ENCODE measurements around the gene IL18RAP.

The IL18RAP gene, protein sequence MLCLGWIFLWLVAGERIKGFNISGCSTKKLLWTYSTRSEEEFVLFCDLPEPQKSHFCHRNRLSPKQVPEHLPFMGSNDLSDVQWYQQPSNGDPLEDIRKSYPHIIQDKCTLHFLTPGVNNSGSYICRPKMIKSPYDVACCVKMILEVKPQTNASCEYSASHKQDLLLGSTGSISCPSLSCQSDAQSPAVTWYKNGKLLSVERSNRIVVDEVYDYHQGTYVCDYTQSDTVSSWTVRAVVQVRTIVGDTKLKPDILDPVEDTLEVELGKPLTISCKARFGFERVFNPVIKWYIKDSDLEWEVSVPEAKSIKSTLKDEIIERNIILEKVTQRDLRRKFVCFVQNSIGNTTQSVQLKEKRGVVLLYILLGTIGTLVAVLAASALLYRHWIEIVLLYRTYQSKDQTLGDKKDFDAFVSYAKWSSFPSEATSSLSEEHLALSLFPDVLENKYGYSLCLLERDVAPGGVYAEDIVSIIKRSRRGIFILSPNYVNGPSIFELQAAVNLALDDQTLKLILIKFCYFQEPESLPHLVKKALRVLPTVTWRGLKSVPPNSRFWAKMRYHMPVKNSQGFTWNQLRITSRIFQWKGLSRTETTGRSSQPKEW

GRCh38 chr2:102422910-102423309 lies at the start of gene IL18RAP:
IL18RAP (plus strand) TSS chr2:102423160; CDS start chr2:102423278, 118 bp downstream.
- no peak within 1 kb of the TSS for H3K27ac ChIP-seq (ENCODE audit: low read length)
- no peak within 1 kb of the TSS for H3K4me3 ChIP-seq (ENCODE audit: low read length in 2 of 2)
- no peak within 1 kb of the TSS for H3K9ac ChIP-seq (ENCODE audit: low read length in 2 of 2)
- no peaks in the 10 kb centered on the region for H3K4me1 ChIP-seq (ENCODE audit: control insufficient read depth, insufficient read depth, low read length)
- H3K36me3 ChIP-seq (ENCODE audit: control insufficient read depth in 2 of 2, insufficient read depth in 2 of 2, low read length in 2 of 2) = no peaks in the 10 kb centered on the region
- no peaks in the 10 kb centered on the region for H3K27me3 ChIP-seq (ENCODE audit: control insufficient read depth in 1 of 2, insufficient read depth in 2 of 2, low read length in 2 of 2)
- no peaks in the 10 kb centered on the region for H3K9me3 ChIP-seq (ENCODE audit: control insufficient read depth in 2 of 2, low read length in 2 of 2)

- no peaks in the 10 kb centered on the region for H3K27me3 ChIP-seq (ENCODE audit: control insufficient read depth in 1 of 2, insufficient read depth in 2 of 2, low read length in 2 of 2)
- H3K4me1 ChIP-seq (ENCODE audit: control insufficient read depth, insufficient read depth, low read length) = no peaks in the 10 kb centered on the region
- no peak overlapping the region for H3K9ac ChIP-seq (ENCODE audit: low read length in 2 of 2)
- H3K27ac ChIP-seq (ENCODE audit: low read length) = no peak overlapping the region
- no peak overlapping the region for H3K4me3 ChIP-seq (ENCODE audit: low read length in 2 of 2)
- H3K36me3 ChIP-seq (ENCODE audit: control insufficient read depth in 2 of 2, insufficient read depth in 2 of 2, low read length in 2 of 2) = no peaks in the 10 kb centered on the region
- H3K9me3 ChIP-seq (ENCODE audit: control insufficient read depth in 2 of 2, low read length in 2 of 2) = peaks cover 0 to 2% of the 10 kb centered on the region in 2 donors
Measured at GRCh38 chr2:102376052-102376591, 46.8 kb upstream of the IL18RAP start.

GRCh38 chr2:102383722-102384121 lies 39.2 kb upstream of the IL18RAP start:
- H3K27me3 ChIP-seq (ENCODE audit: control insufficient read depth in 1 of 2, insufficient read depth in 2 of 2, low read length in 2 of 2) = no peaks in the 10 kb centered on the region

GRCh38 chr2:102385522-102385921 lies 37.4 kb upstream of the IL18RAP start:
- Histone ChIP-seq H3K9me3 (ENCODE audit: control insufficient read depth in 2 of 2, low read length in 2 of 2) (peaks cover 0 to 4% of the 10 kb centered on the region in 2 donors), H3K4me1 (ENCODE audit: control insufficient read depth, insufficient read depth, low read length) (no peaks in the 10 kb centered on the region), H3K27ac (ENCODE audit: low read length) (no peak overlapping the region), H3K4me3 (ENCODE audit: low read length in 2 of 2) (no peak overlapping the region), H3K36me3 (ENCODE audit: control insufficient read depth in 2 of 2, insufficient read depth in 2 of 2, low read length in 2 of 2) (no peaks in the 10 kb centered on the region), H3K9ac (ENCODE audit: low read length in 2 of 2) (no peak overlapping the region), H3K27me3 (ENCODE audit: control insufficient read depth in 1 of 2, insufficient read depth in 2 of 2, low read length in 2 of 2) (no peaks in the 10 kb centered on the region)

More at GRCh38 chr2:102383722-102384121, 39.2 kb upstream of the IL18RAP start:
- H3K36me3 ChIP-seq (ENCODE audit: control insufficient read depth in 2 of 2, insufficient read depth in 2 of 2, low read length in 2 of 2) = no peaks in the 10 kb centered on the region
- H3K4me1 ChIP-seq (ENCODE audit: control insufficient read depth, insufficient read depth, low read length) = no peaks in the 10 kb centered on the region
- no peak overlapping the region for H3K9ac ChIP-seq (ENCODE audit: low read length in 2 of 2)
- H3K9me3 ChIP-seq (ENCODE audit: control insufficient read depth in 2 of 2, low read length in 2 of 2) = peaks cover 2 to 4% of the 10 kb centered on the region in 2 donors
- no peak overlapping the region for H3K27ac ChIP-seq (ENCODE audit: low read length)
- H3K4me3 ChIP-seq (ENCODE audit: low read length in 2 of 2) = no peak overlapping the region

DNA sequence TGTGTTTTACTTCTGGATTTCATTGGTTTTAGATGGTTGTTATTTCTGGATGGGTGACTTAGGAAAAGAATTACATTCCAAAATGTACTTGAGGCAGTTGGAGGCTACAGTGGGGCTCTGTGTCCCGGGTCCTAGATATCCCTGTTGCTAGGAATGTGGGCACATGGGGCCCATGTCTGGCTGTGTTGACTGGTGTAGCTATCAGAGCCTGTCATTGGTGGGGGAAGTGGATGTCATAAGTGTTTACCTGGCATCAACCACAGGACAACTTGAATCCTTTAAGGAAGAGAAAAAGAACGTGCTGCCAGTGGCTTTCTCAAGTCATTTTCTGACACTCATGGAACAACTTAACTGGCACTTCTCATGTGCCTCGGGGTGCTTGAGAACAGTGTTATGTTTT lies 37.0 kb upstream of the IL18RAP start:
- Histone ChIP-seq H3K36me3 (ENCODE audit: control insufficient read depth in 2 of 2, insufficient read depth in 2 of 2, low read length in 2 of 2) (no peaks in the 10 kb centered on the region), H3K9me3 (ENCODE audit: control insufficient read depth in 2 of 2, low read length in 2 of 2) (peaks cover 0 to 4% of the 10 kb centered on the region in 2 donors), H3K4me3 (ENCODE audit: low read length in 2 of 2) (no peak overlapping the region), H3K27me3 (ENCODE audit: control insufficient read depth in 1 of 2, insufficient read depth in 2 of 2, low read length in 2 of 2) (no peaks in the 10 kb centered on the region), H3K27ac (ENCODE audit: low read length) (no peak overlapping the region), H3K9ac (ENCODE audit: low read length in 2 of 2) (no peak overlapping the region), H3K4me1 (ENCODE audit: control insufficient read depth, insufficient read depth, low read length) (no peaks in the 10 kb centered on the region)

- Histone ChIP-seq H3K9ac (ENCODE audit: low read length in 2 of 2) (no peak overlapping the region), H3K4me1 (ENCODE audit: control insufficient read depth, insufficient read depth, low read length) (no peaks in the 10 kb centered on the region), H3K27ac (ENCODE audit: low read length) (no peak overlapping the region), H3K27me3 (ENCODE audit: control insufficient read depth in 1 of 2, insufficient read depth in 2 of 2, low read length in 2 of 2) (no peaks in the 10 kb centered on the region), H3K9me3 (ENCODE audit: control insufficient read depth in 2 of 2, low read length in 2 of 2) (peaks cover 0 to 4% of the 10 kb centered on the region in 2 donors), H3K36me3 (ENCODE audit: control insufficient read depth in 2 of 2, insufficient read depth in 2 of 2, low read length in 2 of 2) (no peaks in the 10 kb centered on the region), H3K4me3 (ENCODE audit: low read length in 2 of 2) (no peak overlapping the region)
Measured at GRCh38 chr2:102386867-102387541, 36.0 kb upstream of the IL18RAP start.

DNA sequence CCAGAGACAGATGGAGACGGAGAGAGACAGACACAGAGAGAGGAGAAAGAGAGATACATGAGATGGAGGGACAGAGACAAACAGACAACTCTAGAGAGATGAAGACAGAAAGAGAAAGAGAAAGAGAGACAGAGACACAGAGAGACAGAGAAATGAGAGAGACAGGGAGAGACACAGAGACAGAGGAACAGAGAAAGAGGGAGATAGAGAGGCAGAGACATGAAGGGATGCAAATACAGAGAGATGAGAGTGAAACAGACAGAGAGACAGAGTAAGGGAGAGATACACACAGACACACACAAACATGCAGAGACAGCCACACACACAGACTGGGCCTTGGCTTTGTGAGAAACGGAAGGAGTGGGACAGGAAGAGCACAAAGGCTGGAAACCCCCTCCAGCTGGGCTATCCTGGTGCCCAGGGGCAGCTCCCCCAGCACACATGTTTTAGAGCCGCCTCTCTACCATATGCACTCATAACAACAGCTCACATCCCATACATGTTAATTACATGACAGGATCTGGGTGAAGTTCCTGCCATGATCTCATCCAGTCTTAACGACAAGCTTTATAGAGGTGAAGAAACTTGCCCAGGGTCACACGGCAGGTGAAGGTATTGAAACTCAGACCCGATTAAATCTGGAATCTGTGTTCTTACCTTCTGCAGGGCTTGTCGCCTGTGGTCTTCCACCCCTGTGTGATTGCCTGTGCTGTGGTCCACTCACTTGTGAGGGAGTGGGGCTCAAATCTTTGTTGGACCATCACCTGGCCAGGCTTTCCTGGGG lies 35.0 kb upstream of the IL18RAP start:
- Histone ChIP-seq H3K9ac (ENCODE audit: low read length in 2 of 2) (no peak overlapping the region), H3K9me3 (ENCODE audit: control insufficient read depth in 2 of 2, low read length in 2 of 2) (peaks cover 0 to 4% of the 10 kb centered on the region in 2 donors), H3K27me3 (ENCODE audit: control insufficient read depth in 1 of 2, insufficient read depth in 2 of 2, low read length in 2 of 2) (no peaks in the 10 kb centered on the region), H3K4me1 (ENCODE audit: control insufficient read depth, insufficient read depth, low read length) (no peaks in the 10 kb centered on the region), H3K4me3 (ENCODE audit: low read length in 2 of 2) (no peak overlapping the region), H3K36me3 (ENCODE audit: control insufficient read depth in 2 of 2, insufficient read depth in 2 of 2, low read length in 2 of 2) (no peaks in the 10 kb centered on the region), H3K27ac (ENCODE audit: low read length) (no peak overlapping the region)

DNA sequence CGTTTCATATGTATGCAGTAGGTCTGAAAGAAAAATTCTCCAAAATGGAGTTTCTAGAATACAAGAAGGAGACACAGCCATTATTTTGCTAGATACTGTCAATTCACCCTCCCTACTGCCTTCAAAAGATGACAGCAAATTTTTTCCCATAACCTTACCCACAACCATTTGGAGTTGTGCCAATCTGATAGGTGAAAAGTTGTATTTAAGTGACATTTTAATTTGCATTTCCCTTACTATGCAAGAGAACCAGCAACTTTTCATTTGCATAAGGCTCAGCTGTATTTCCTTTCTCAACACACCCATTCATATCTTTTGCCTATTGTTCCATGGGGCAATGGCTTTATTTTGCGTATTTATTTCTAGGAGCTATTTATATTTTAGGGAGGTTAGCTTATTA lies 31.4 kb upstream of the IL18RAP start:
- H3K36me3 ChIP-seq (ENCODE audit: control insufficient read depth in 2 of 2, insufficient read depth in 2 of 2, low read length in 2 of 2) = no peaks in the 10 kb centered on the region
- H3K27me3 ChIP-seq (ENCODE audit: control insufficient read depth in 1 of 2, insufficient read depth in 2 of 2, low read length in 2 of 2) = no peaks in the 10 kb centered on the region
- no peaks in the 10 kb centered on the region for H3K9me3 ChIP-seq (ENCODE audit: control insufficient read depth in 2 of 2, low read length in 2 of 2)
- H3K9ac ChIP-seq (ENCODE audit: low read length in 2 of 2) = no peak overlapping the region
- no peaks in the 10 kb centered on the region for H3K4me1 ChIP-seq (ENCODE audit: control insufficient read depth, insufficient read depth, low read length)
- H3K27ac ChIP-seq (ENCODE audit: low read length) = no peak overlapping the region
- no peak overlapping the region for H3K4me3 ChIP-seq (ENCODE audit: low read length in 2 of 2)

GRCh38 chr2:102392096-102392495 lies 30.9 kb upstream of the IL18RAP start:
- no peak overlapping the region for H3K9ac ChIP-seq (ENCODE audit: low read length in 2 of 2)
- H3K4me3 ChIP-seq (ENCODE audit: low read length in 2 of 2) = no peak overlapping the region
- H3K27ac ChIP-seq (ENCODE audit: low read length) = no peak overlapping the region
- H3K9me3 ChIP-seq (ENCODE audit: control insufficient read depth in 2 of 2, low read length in 2 of 2) = no peaks in the 10 kb centered on the region
- no peaks in the 10 kb centered on the region for H3K27me3 ChIP-seq (ENCODE audit: control insufficient read depth in 1 of 2, insufficient read depth in 2 of 2, low read length in 2 of 2)
- no peaks in the 10 kb centered on the region for H3K36me3 ChIP-seq (ENCODE audit: control insufficient read depth in 2 of 2, insufficient read depth in 2 of 2, low read length in 2 of 2)
- H3K4me1 ChIP-seq (ENCODE audit: control insufficient read depth, insufficient read depth, low read length) = no peaks in the 10 kb centered on the region

DNA sequence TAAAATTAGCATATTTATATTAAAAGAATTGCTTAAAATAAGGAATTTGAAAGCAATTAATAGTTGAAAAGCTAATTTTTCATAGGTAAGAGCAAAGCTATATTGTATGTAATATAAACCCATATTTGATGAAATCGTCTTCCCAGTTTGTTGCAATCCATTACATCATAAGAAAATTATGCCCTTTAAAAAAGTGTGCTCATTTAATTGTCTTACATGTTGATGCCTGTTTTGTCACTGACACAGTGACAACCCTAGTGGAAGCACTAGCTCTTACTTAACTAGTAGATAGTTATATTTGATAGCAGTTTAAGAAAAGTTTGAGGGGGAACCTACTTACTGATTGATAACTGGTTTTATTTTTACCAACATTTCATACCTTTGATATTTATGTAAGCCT lies 30.0 kb upstream of the IL18RAP start:
- H3K4me1 ChIP-seq (ENCODE audit: control insufficient read depth, insufficient read depth, low read length) = no peaks in the 10 kb centered on the region

More for the DNA sequence above, 30.0 kb upstream of the IL18RAP start:
- Histone ChIP-seq H3K4me3 (ENCODE audit: low read length in 2 of 2) (no peak overlapping the region), H3K27ac (ENCODE audit: low read length) (no peak overlapping the region), H3K9ac (ENCODE audit: low read length in 2 of 2) (no peak overlapping the region), H3K36me3 (ENCODE audit: control insufficient read depth in 2 of 2, insufficient read depth in 2 of 2, low read length in 2 of 2) (no peaks in the 10 kb centered on the region), H3K9me3 (ENCODE audit: control insufficient read depth in 2 of 2, low read length in 2 of 2) (no peaks in the 10 kb centered on the region), H3K27me3 (ENCODE audit: control insufficient read depth in 1 of 2, insufficient read depth in 2 of 2, low read length in 2 of 2) (no peaks in the 10 kb centered on the region)

Data from stomach smooth muscle (tissue), 2 donors.